K562 (cell line): ENCODE data around the gene CDK5RAP3. TPM values are rescaled to one million over a fixed set of nuclear protein-coding genes. Genes with fewer than 3 reads are reported as not detected.
A peak's percentile ranks its signal among the peaks of the same experiment; 100 is the strongest.

Experiments used
- BRCA1 ChIP-seq, 2 experiments: fragments of 450-650 bp in 1 of 2; sonication (generic) in 1 of 2; formaldehyde crosslinking in 1 of 2; IDR thresholded peaks; 2 replicates each; pipeline versions ENCODE4 v1.5.0 to v1.6.1; 2017 to 2020; ENCODE audit warnings: mild to moderate bottlenecking in 1 of 2, missing genetic modification reagents in 1 of 2
- CXXC5 ChIP-seq: fragments of 250-450 bp; sonication (Bioruptor Pico); IDR thresholded peaks from 2 replicates; pipeline ENCODE4 v1.8.0; 2022; ENCODE audit warnings: inconsistent platforms, mild to moderate bottlenecking, moderate library complexity
- EP400 ChIP-seq: fragments of 450-650 bp; IDR thresholded peaks from 2 replicates; pipeline ENCODE4 v1.6.1; 2017; ENCODE audit warnings: antibody characterized with exemption, mild to moderate bottlenecking, moderate library complexity
- ETS2 ChIP-seq: IDR thresholded peaks from 2 replicates; pipeline ENCODE4 v1.6.1; 2016; ENCODE audit warnings: borderline replicate concordance, missing genetic modification characterization, mild to moderate bottlenecking, moderate library complexity, missing compliant biosample characterization; ENCODE audit not compliant: poor library complexity, severe bottlenecking
- ETV1 ChIP-seq: fragments of 450-650 bp; conservative IDR thresholded peaks from 2 replicates; pipeline ENCODE4 v1.6.1; 2016; ENCODE audit warnings: missing genetic modification characterization, control low read depth, low read depth, missing compliant biosample characterization
- EWSR1 ChIP-seq: fragments of 450-650 bp; IDR thresholded peaks from 2 replicates; pipeline ENCODE4 v1.6.1; 2018; ENCODE audit warnings: borderline replicate concordance, mild to moderate bottlenecking, low read depth, moderate library complexity; ENCODE audit not compliant: partially characterized antibody
- KAT2B ChIP-seq: IDR thresholded peaks from one replicate; pipeline ENCODE4 v1.6.1; 2012; ENCODE audit warnings: low read depth, mild to moderate bottlenecking, control low read depth, inconsistent platforms, low read length, moderate library complexity
- L3MBTL2 ChIP-seq: fragments of 450-650 bp; IDR thresholded peaks from 2 replicates; pipeline ENCODE4 v1.6.1; 2016; ENCODE audit warnings: mild to moderate bottlenecking, moderate library complexity
- MAFK ChIP-seq: IDR thresholded peaks from 2 replicates; pipeline ENCODE4 v1.6.1; 2011; ENCODE audit warnings: low read length, improper control_type of control experiment
- PATZ1 ChIP-seq: fragments of 250-450 bp; sonication (Bioruptor Pico); IDR thresholded peaks from 2 replicates; pipeline ENCODE4 v1.5.0; 2020; ENCODE audit warnings: mild to moderate bottlenecking, borderline replicate concordance
- PHF20 ChIP-seq: fragments of 450-650 bp; IDR thresholded peaks from 2 replicates; pipeline ENCODE4 v1.6.1; 2018; ENCODE audit not compliant: partially characterized antibody
- PHTF2 ChIP-seq: fragments of 250-450 bp; sonication (Bioruptor Pico); IDR thresholded peaks from 2 replicates; pipeline ENCODE4 v1.5.0; 2021; ENCODE audit warnings: mild to moderate bottlenecking
- POLR2AphosphoS5 ChIP-seq: IDR thresholded peaks from 2 replicates; pipeline ENCODE4 v1.6.1; 2011; ENCODE audit warnings: mild to moderate bottlenecking, low read depth, low read length, moderate library complexity; ENCODE audit not compliant: control insufficient read depth, insufficient read depth
- PURB ChIP-seq: sonication (generic); formaldehyde crosslinking; IDR thresholded peaks from 2 replicates; pipeline ENCODE4 v1.9.0; 2021; ENCODE audit warnings: low read depth, mild to moderate bottlenecking, missing genetic modification reagents
- RCOR1 ChIP-seq, 2 experiments: IDR thresholded peaks; 2 replicates each; pipeline ENCODE4 v1.6.1; 2012; ENCODE audit warnings: low read depth in 2 of 2, low read length in 2 of 2, borderline replicate concordance in 1 of 2, improper control_type of control experiment in 1 of 2
- TAF9B ChIP-seq: fragments of 450-650 bp; IDR thresholded peaks from 2 replicates; pipeline ENCODE4 v1.6.1; 2018; ENCODE audit warnings: mild to moderate bottlenecking; ENCODE audit not compliant: partially characterized antibody
- TEAD4 ChIP-seq, 2 experiments: sonication (generic) in 1 of 2; formaldehyde crosslinking in 1 of 2; IDR thresholded peaks; 2 replicates each; pipeline versions ENCODE4 v1.6.1 to v1.8.0; 2012 to 2022; ENCODE audit warnings: borderline replicate concordance in 1 of 2, inconsistent platforms in 1 of 2, low read length in 1 of 2, mild to moderate bottlenecking in 1 of 2, missing genetic modification reagents in 1 of 2
- TFAM ChIP-seq: fragments of 250-450 bp; sonication (Bioruptor Pico); conservative IDR thresholded peaks from 2 replicates; pipeline ENCODE4 v1.5.0; 2021; ENCODE audit warnings: mild to moderate bottlenecking, moderate library complexity
- TRIM24 ChIP-seq, 2 experiments: fragments of 450-650 bp; IDR thresholded peaks; 2 replicates each; pipeline ENCODE4 v1.6.1; 2016
- YBX1 ChIP-seq: fragments of 450-650 bp; IDR thresholded peaks from 2 replicates; pipeline ENCODE4 v1.7.1; 2016; ENCODE audit warnings: mild to moderate bottlenecking
- ZBTB8A ChIP-seq: fragments of 450-650 bp; IDR thresholded peaks from 2 replicates; pipeline ENCODE4 v1.6.1; 2018; ENCODE audit warnings: mild to moderate bottlenecking, moderate library complexity; ENCODE audit not compliant: partially characterized antibody
- ZHX1 ChIP-seq: fragments of 150-350 bp; conservative IDR thresholded peaks from 2 replicates; pipeline ENCODE4 v1.6.1; 2014; ENCODE audit warnings: low read length
- ZNF274 ChIP-seq: IDR thresholded peaks from 2 replicates; pipeline ENCODE4 v1.6.1; 2011; ENCODE audit warnings: low read depth, mild to moderate bottlenecking, low read length, moderate library complexity, borderline replicate concordance
- ZNF589 ChIP-seq: fragments of 200-800 bp; sonication (Bioruptor generic); IDR thresholded peaks from 2 replicates; pipeline ENCODE4 v1.6.1; 2016; ENCODE audit warnings: low read depth, missing genetic modification characterization, missing compliant biosample characterization
- polyA plus RNA-seq, 8 experiments: library from polyadenylated mRNA; depleted of rRNA in 4 of 8; stranded (reverse) in 5 of 8; unstranded in 3 of 8; fragments of >200 nt; fragmentation: Nextera tagmentation in 2 of 8; fragmentation: Illumina TruSeq in 1 of 8; extraction: Ambion mirVana in 2 of 8; extraction: Trizol in 1 of 8; gene quantifications; 2 replicates each; pipeline versions ENCODE4 v1.2.1 to v1.2.3, GENCODE V29; 2011 to 2014; ENCODE audit warnings: inconsistent platforms in 1 of 8, missing spikeins in 1 of 8
- total RNA-seq, 7 experiments: library from RNA; depleted of rRNA in 6 of 7; stranded (reverse); fragments of >200 nt in 6 of 7; fragmentation: Illumina TruSeq in 2 of 7; extraction: Trizol in 2 of 7; gene quantifications; 2 replicates each; pipeline versions ENCODE4 v1.2.1 to v1.2.3, GENCODE V29; 2011 to 2021; ENCODE audit warnings: low replicate concordance in 1 of 7

CDK5RAP3 gene
- total and polyA plus RNA-seq, 9 of the 15 experiments (the other 6 are each of a cell fraction or from before 2014, with no cell fraction given), result 44.2 to 202 (median 91.5) TPM

GRCh38 chr17:48002266-48002915 is 31.5 kb downstream of the CDK5RAP3 start (continued):
- 0 out of 2 replicates have a peak, but pooled peaks have one; percentile 20 for TF ChIP-seq CXXC5 (CRISPR knock-in tag)
- TF ChIP-seq TEAD4 (IDR thresholded peaks at IDR 0.05; ENCODE audit: low read length), result no peak; the same call in 1 of the 2 replicates
- TF ChIP-seq TEAD4 (CRISPR knock-in tag; IDR thresholded peaks at IDR 0.05; ENCODE audit: borderline replicate concordance), result no peak
- no peak for TF ChIP-seq PURB (CRISPR knock-in tag)
- TF ChIP-seq ETS2, result no peak
- no peak for TF ChIP-seq BRCA1 (IDR thresholded peaks at IDR 0.05)
- TF ChIP-seq BRCA1 (CRISPR knock-in tag; IDR thresholded peaks at IDR 0.05), result no peak
- no peak for TF ChIP-seq ZBTB8A
- 0 out of 2 replicates have a peak, but pooled peaks have one; percentile 59 for TF ChIP-seq ZNF589 (CRISPR knock-in tag)
- TF ChIP-seq EP400, result peak; percentile 31; the same call in 1 of the 2 replicates
- TF ChIP-seq PHF20, result no peak
- TF ChIP-seq L3MBTL2, result peak; percentile 49
- TF ChIP-seq EWSR1, result no peak
- TF ChIP-seq RCOR1 (IDR thresholded peaks at IDR 0.05; ENCODE audit: borderline replicate concordance in 1 of 2, low read depth in 2 of 2, low read length in 2 of 2), result peak in 1 of 2 experiments; percentile 6; a peak in 1 of 4 replicates
- TF ChIP-seq TAF9B, result peak; percentile 52
- no peak for TF ChIP-seq ZHX1
- no peak for TF ChIP-seq KAT2B
- TF ChIP-seq ZNF274, result no peak
- TF ChIP-seq PHTF2 (CRISPR knock-in tag), result no peak
- peak; percentile 31; the same call in 1 of the 2 replicates for TF ChIP-seq ETV1 (tag)
- TF ChIP-seq TRIM24 (IDR thresholded peaks at IDR 0.05), result 0 out of 4 replicates have a peak, but pooled peaks of 1 of the 2 experiments have one; percentile 26
- TF ChIP-seq MAFK, result peak; percentile 89
- TF ChIP-seq TFAM (CRISPR knock-in tag), result no peak
- TF ChIP-seq YBX1, result no peak
- TF ChIP-seq POLR2AphosphoS5, result no peak
- TF ChIP-seq PATZ1 (CRISPR knock-in tag), result no peak
